Activated CD4-positive, alpha-beta T cell treated with anti-CD3 and anti-CD28 coated beads, Interleukin-2, amount 50 U/mL, for 4 hours (primary cell): ENCODE results near the gene LCOR.
"Not testable (repeated sequence)": the region's sequence is repeated elsewhere in the genome, so short reads cannot be mapped to it uniquely, and the experiment has no call there.

Experiments
- DNase-seq, 2 experiments: peaks; one replicate each; pipeline ENCODE4 v3.0.0-alpha.2; 2020

LCOR gene

DNA sequence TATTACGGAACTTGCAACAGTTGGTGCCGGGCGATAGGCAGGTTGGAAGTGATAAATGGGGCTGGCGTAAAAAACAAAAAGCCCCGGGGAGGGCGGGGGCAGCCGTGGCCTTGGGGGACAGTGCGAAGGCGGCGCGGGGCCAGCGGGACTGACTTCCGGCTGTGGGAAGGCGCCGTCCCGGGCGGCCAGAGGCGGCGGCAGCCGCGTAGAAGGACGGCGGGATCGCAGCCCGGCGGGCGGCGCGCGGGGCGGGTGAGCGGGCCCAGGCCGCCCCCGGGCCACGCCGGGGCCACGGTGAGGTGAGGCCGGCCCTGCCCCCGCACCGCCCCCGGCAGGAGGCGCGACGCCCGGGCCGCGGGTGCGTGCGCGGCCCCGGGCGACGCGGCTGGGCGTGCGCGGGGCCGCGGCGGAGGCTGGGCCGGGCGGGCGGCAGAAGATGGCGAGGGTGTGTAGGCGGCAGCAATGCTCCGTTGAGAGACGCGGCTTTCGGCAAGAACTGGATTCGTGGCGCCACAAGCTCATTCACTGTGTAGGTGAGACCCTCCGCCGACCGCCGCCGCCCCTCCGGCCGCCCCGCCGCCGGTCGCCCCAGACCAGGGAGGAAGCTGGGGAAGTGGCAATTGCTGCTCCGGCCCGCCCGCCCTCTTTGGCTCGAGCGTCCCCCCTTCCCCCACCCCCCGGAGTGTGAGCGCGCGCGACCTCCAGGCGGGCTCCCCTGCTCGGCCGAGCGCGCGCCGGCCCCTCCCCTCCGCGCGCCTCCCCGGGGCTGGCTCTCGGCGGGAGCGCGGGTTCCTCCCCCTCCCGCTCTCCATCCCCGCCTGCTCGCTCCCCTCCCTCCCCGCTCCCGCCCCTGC lies at the start of gene LCOR:
TSS of gene LCOR (plus strand) at position 432 of the 854 bp plus-strand sequence. CDS start 116,760 bp downstream, outside the sequence.
- peak; percentile 74 to 78 for DNase-seq

DNA sequence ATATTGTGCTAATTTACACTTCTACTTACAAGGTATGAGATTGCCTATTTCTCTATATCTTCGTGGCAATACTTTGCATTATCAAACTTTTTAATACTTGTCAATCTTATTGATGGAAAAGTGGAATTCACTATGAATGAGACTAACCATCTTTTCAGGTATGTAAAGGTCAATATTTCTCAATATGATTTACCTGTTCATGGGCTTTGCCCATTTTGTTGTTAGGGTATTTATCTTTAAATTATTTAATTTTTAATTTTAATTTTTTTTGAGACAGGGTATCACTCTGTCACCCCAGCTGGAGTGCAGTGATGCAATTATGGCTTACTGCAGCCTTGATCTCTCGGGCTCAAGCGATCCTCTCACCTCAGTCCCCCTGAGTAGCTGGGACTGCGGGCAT lies 47.8 kb upstream of the LCOR start:
- DNase-seq: no peak

DNA sequence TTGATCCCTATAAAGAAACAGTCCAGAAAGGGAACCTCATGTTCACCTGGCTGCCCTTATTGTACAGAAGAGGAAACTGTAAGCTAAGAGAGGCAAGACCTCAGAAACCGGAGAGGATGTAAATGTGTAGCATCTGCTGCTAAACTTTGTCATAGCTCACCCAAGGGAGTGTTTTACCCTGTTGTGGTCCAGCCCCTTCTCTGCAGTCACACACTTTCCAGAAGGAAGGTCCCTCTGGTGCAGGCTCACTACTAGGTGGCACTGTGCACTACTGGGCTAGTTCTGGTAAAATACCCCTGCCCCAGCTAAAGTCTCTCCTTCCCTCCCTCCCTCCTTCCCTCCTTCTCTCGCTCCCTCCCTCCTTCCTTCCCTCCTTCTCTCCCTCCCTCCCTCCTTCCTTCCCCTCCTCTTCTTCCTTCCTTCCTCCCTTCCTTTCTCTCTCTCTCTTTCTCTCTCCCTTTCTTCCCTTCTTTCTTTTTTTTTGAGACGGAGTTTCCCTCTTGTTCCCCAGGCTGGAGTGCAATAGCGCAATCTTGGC lies 42.5 kb upstream of the LCOR start:
- DNase-seq: no peak

DNA sequence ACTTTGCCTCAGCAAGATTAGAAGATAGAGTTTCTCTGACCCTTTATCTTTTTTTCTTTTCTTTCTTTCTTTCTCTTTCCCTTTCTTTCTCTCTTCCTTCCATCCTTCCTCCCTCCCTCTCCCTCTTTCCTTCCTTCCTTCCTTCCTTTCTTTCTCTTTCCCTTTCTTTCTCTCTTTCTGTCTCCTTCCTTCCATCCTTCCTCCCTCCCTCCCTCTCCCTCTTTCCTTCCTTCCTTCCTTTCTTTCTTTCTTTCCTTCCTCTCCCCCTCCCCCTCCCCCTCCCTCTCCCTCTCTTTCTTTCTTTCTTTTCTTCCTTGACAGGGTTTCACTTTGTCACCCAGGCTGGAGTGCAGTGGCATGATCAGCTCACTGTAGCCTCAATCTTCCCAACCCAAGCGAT lies 40.2 kb upstream of the LCOR start:
- no peak for DNase-seq

DNA sequence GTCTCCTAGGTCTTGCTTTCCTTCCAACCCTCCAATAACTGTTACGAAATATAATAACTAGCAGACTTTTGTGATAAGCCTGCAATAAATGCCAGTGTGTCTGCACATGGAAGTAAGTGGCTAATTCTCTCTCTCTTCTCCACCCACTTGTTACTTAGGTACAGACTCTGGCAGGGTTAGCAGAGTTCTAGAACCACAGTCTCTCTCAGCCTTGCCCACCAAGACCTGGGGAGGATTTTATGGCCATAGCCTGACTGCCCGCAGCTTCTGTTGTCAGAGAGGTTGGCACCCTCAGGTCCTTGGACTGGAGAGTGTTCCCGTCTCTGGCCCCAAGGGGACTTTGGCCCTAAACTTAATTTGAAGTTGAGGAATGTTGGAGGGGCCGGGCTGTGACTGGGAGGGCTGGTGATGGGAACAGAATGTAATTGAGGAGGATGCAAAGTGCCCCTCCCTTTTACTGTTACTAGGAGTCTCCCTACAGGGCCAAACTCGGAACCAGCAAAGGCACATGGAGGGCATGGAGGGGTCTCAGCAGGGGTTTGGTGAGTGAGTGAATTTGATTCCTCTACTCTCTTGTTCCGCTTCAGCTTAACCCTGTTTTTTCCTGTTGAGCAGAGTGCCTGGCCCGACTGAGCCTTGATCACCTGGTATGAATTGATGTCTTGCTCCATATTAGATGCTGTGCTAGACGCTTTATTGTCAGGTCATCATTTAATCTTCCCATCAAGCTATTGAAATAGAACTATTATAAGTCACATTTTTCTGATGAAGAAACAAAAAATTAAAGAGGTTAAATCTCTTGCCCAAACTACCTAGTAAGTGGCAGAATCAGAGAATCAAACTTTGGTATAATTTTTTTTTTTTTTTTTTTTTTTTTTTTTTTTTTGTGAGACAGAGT lies 37.0 kb upstream of the LCOR start:
- DNase-seq: no peak

DNA sequence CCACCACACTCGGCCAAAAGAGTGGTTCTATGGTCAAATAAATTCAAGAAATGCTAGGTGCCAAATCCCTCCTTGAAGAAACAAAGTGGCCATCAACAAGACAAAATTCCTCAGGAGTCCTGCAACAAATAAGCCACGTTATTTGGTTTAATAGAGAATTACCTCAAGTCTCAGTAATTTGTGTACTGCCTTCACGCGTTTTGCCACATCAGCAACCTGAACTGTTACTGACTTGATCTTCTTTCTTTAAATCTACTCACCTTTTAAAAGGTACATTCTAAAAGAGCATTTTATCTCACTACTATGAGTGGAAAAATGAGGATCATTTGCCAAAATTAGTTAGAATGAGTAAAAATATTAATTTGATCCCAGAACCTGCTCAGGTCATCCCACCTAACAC lies 34.6 kb upstream of the LCOR start:
- DNase-seq: no peak

DNA sequence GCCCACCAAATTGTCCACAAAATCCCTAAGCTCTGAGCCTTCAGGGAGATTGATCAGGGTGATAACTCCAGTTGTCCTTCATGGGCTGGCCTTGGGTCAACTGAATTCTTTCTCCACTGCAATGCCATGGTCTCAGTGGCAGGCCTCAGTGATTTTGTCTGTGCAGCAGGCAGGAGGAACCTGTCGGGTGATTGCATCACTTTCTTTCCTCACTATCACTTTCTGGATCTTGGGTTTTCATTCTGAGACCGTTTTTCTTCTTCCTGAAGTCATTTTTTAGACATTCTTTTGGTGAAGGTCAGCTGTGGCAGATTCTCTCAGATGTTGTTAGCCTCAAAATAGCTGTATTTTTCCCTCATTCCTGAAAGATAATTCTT lies 28.8 kb upstream of the LCOR start:
- no peak for DNase-seq

DNA sequence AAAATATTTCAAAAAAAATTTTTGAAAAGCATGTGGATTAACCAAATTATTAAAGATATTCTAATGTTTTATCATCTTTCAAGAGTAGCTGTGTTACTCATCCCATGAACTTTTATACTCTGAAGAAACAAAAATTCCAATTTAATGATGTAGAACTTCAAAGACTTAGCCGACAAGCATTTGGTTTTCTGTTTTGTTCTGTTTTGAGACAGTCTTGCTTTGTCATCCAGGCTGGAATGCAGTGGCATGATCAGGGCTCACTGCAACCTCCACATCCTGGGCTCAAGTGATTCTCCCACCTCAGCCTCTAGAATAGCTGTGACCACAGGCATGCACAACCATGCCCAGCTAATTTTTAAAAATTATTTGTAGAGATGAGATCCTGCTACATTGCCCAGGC lies 17.8 kb upstream of the LCOR start:
- DNase-seq: no peak

DNA sequence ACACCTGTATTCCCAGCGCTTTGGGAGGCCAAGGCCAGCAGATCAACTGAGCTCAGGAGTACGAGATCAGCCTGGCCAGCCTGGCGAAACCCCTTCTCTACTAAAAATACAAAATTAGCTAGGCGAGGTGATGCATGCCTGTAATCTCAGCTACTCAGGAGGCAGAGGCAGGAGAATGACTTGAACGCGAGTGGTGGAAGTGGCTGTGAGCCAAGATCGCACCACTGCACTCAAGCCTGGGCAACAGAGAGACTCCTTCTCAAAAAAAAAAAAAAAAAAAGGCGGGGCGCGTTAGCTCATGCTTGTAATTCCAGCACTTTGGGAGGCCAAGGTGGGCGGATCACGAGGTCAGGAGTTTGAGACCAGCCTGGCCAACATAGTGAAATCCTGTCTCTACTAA lies 13.1 kb upstream of the LCOR start:
- not testable (repeated sequence) for DNase-seq

DNA sequence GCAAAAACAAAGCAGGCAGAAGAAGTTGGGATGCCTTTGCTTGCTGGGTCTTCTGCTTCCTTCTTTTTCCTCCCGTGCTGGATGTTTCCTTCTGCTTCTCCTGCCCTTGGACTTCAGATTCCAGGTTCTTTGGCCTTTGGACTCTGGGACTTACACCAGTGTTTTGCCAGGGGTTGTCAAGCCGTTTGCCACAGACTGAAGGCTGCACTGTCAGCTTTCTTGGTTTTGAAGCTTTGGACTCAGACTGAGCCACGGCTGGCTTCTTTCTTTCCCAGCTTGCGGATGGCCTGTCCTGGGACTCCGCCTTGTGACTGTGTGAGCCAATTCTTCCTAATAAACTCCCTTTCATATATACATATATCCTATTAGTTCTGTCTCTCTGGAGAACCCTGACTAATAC lies 11.3 kb upstream of the LCOR start:
- DNase-seq: no peak

DNA sequence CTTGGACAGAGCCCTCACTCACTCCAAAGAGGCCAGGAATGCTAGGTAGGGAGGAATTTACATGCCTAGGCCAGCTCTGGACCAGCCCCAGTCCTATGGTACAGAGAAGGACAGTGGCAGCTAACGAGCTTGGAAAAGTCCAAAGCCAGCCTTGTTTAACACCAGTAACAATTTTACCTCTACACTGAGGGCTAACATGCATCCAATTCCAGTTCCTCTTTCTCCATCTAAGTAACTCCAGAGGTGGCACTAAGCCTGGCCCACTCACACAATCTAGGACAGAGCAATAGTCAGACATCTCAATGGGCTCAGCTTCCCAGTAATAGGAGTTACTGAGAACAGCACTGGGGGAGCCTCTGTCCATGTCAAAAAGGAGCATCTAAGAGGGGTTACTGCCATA lies 5.7 kb upstream of the LCOR start:
- DNase-seq: no peak

DNA sequence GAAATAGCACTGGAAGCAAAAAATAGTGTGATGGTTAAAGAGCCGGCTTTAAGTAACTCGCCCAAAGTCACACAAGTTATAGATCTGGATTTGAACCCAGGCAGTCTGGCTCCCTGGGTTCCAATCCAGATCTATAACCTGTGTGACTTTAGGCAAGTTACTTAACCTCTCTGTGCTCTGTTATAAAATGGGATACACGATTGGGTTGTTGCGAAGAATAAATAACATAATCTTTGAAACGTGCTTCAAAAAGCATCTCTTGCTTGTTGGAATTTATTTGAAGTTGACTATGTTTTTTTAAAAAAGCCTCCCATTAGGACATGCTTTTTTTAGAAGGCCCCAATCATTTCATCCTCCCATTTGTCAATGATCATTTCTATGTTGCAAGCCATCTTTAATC lies 3.5 kb upstream of the LCOR start:
- no peak for DNase-seq

DNA sequence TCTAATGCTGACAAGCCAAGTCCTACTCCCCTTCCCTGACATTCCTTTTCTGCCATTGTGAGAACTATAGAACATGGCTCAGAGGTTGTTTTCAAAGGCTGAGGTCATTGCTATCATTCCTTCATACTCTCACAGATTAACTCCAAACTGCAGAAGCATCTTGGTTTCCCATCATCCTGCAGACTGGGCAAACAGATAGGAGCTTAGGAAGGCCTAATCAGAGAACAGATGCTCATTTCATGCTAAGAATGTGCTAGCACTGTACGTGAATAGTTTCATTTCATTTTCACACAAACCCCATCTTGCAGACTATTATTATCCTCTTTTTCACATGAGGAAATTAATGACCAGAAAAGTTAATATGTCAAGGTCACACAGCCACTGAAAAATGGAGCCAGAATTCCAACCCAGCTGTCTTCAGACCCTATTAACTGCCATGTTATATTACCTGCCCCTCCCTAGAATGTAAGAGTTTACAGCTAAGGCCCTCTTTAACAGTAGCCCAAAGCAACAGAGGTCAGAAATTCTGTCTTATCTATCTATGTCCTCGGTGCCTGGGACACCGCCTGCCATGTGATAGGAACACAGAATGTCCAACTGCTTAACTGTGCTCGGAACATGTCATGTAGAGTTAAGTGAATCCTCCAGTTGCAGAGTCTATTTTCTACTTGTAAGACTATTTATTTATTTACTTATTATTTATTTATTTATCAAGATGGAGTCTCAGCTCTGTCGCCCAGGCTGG lies 2.9 kb upstream of the LCOR start:
- DNase-seq: no peak

DNA sequence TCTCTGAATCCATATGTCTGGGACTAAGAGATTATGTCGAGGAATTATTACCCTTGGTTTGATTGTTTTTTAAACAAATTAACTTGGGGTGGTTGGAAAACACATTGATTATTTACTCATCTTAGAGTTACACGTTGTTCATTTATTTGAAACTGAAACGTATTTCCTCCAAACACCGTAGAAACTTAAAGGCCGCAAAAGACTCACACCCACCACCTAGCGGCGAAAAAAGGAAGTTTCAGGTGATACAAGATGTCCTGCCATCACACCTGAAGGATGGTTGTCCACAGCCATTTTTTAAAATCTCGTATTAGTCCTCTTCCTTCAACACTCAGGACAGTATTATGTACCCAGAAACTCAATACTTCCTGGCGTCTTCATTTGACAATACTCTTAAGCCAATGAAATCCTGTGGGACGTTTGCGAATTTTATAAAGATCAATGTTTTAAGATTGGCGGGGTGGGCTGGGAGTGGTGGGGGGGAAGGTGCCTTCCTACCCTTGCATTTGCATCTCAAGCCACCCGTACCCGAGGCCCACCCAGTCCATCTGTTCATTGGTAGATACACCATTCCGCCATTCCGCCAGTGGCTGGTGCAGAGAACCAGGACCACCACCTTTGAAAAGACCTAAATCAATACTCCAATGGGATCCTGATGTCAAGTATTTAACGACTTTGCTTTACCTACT lies 1.4 kb upstream of the LCOR start:
- peak; percentile 83 to 85 for DNase-seq

DNA sequence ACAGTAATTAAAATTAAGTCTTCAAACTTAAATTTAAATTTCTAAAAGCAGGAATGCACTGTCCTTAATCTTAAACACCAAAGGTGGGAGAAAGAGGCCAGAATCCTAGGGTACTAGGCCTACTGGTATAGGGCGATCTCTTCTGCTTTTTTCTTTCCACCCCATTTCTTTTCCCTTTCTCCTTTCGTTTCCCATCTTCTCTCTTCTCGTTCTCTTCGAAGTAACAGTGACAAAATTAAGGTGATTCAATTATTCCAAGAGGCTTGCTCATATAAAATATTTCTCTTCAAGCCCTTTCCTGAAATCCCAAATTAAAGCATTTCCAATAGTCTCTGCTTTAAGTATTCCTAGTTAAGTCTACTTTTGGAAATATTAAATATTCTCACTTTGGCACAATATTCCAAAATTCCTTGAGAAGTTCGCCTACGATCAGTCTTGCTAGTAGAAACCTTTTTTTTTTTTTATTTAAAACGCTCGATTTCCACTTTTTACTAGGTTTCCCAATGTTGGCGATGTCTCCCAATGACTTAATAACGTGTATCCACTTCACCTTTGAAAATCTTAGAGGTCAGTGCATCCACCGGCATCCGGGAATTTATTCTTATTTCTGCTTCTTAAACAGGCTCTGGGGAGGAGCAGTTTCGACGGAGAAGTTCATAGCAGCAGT lies 765 bp upstream of the LCOR start:
- DNase-seq: no peak

DNA sequence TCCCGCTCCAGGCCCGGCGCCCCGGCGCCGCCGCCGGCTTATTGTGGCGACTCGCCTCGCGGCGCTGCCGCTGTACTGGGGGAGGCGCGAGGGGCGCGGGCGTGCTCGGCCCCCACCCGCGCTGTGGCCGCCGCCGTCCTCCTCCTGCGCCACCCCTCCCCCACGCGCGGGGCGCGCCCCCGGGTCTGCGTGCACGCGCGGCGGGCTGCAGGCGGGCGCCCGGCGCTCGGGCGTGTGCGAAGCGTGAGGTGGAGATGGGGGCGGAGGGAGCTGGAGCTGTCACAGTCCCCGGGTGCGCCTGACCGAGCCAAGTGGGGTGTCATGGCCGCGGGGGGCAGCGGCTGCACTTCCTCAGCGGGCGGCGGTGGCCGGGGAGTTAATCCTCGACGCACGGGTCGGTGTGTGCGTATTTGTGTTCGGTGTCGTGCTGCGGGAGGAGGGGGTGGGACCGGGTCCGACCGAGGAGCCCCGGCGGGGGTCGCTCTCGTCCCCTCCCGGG lies 672 bp downstream of the LCOR start:
- peak; percentile 81 to 82 for DNase-seq

DNA sequence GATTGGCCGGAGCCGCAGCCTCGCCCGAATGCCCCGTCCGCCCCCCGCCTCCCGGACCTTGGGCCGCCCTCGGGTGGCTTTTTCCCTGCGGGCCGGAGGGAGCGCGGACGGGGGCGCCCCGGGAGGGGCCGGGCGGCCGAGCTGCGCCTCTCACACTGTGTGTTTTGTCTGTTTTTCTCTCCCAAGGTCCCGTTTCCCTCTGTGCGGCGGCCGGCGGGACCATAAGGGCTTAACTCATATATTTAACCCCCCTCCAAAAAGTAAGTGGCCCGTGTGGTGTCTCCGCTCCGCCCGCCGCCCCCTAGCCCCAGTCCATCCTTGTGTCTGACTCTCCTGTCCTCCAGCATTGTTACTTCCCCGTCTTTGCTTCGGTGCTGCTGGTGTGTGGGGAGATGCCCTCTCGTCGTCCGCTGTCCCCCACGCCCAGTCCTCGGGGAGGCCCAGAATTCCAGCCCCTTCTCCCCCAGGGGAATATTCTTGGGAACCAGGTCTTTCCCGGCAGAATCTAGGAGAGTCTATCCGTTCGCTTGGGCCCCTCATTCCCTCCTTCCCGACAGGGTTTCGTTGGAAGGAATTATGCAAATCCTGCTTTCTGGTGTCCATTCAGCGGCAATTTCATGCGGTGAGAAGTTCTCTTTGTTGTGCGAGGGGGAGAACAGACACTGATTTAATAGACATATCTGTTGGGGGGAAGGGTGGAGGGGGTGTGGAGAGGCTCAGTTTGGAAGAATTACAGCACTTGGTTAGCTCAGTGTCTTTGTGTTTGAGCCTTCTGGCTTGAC lies 1.3 kb downstream of the LCOR start:
- peak in 1 of 2 experiments; percentile 0 for DNase-seq

DNA sequence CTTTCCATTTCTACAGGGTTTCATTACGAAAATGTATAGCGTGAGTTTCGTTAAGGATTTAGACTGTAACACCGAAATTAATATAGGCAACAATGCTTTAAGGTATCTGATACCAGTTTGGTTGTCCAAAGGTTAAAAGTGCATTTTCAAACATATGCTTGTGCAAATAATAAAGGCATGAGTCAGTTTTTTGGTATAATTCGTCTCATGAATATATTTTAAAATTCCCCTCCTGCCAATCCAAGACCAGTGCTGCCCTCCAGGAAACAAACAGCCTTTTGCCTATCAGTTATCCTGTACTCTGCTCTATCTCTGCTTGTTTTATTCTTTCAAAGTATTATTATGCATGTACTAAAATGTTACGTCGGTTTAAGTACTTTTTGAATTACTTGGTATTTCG lies 2.0 kb downstream of the LCOR start:
- no peak for DNase-seq

DNA sequence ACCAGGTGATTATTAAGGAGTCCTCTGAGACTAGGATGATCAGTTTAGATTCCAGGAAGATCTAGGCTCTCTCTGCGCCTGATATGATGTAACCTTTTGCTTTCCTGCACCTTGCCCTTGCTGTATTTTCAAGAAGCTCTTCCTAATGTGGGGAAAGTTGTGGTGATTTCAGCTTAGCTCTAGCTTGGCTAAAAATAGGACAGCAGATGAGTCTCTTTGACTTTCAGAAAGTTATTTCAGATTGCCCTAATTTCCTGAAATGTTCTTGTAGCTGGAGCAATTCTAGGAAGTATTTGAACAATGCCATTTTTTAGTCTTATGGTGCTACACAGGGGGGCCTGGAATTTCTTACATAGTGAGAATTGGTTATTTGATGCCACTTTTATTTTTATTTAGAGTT lies 3.8 kb downstream of the LCOR start:
- DNase-seq: no peak

DNA sequence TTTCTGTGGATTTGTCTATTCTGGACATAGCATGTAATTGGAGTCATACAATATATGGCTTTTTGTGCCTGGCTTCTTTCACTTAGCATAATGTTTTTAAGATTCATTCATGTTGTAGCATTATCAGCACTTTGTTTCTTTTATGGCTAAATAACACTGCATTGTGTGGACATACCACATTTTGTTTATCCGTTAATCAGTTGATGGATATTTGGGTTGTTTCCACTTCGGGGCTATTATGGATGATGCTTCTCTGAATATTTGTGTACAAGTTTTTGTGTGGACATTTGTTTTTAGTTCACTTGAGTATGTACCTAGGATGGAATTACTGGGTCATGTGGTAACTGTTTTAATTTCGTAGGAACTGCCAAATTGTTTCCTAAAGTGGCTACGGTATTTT lies 6.4 kb downstream of the LCOR start:
- DNase-seq: no peak
